AG10803 (cell line): ENCODE results near the gene ERMP1.
"Not testable (repeated sequence)": the region's sequence is repeated elsewhere in the genome, so short reads cannot be mapped to it uniquely, and the experiment has no call there.

Source experiments
- DNase-seq: peaks from one replicate; pipeline ENCODE4 v3.0.0; 2010; ENCODE audit warnings: low read depth
- H3K4me3 ChIP-seq: 2 replicates; pipeline ENCODE4 v1.5.1; 2011; ENCODE audit warnings: mild to moderate bottlenecking, low read length, control low read depth
- TF ChIP-seq, protein P1 (sequence below): conservative IDR thresholded peaks from 2 replicates; pipeline ENCODE4 v1.5.1; 2011; ENCODE audit warnings: mild to moderate bottlenecking, low read length, control low read depth, inconsistent platforms

Gene ERMP1

DNA sequence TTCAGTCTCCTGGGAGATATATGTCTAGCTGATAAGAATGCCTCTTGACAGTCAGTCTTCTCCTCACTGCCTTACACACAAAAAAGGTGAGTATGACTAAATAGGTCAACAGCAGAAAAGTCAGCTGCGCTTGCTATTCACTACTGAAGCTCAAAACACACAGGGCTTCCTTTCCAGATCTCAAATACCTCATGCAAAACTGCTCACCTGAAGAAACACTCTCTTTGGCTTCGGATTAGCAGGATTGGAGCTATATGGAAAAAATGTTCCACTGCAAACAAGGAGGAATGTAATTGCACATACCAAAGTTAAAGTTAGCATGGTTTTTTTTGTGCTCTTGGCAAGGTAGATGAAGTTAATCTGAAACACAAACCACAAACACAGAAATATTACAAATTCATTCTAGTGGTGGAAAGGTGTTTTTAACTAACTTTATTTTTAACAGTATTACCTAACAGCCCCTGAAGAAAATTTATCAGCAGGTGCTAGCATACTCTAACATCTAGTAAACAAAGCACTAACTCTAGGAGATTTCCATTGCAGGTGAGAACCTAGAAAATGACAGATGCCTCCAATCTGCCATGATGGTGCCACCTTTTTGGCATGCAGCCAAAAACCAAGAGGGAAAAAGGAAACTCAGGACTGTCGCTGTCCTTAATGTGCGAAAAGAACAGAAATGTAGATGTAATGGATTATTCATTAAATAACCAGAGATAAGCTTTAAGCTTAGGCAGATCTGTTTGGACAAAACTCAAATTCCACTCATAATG lies 31.8 kb downstream of the ERMP1 start:
- TF ChIP-seq, protein P1, sequence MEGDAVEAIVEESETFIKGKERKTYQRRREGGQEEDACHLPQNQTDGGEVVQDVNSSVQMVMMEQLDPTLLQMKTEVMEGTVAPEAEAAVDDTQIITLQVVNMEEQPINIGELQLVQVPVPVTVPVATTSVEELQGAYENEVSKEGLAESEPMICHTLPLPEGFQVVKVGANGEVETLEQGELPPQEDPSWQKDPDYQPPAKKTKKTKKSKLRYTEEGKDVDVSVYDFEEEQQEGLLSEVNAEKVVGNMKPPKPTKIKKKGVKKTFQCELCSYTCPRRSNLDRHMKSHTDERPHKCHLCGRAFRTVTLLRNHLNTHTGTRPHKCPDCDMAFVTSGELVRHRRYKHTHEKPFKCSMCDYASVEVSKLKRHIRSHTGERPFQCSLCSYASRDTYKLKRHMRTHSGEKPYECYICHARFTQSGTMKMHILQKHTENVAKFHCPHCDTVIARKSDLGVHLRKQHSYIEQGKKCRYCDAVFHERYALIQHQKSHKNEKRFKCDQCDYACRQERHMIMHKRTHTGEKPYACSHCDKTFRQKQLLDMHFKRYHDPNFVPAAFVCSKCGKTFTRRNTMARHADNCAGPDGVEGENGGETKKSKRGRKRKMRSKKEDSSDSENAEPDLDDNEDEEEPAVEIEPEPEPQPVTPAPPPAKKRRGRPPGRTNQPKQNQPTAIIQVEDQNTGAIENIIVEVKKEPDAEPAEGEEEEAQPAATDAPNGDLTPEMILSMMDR: no peak
- H3K4me3 ChIP-seq: no peak overlapping the region
- peak; percentile 8 for DNase-seq

GRCh38 chr9:5800378-5800777 lies 32.5 kb downstream of the ERMP1 start:
- not testable (repeated sequence) for DNase-seq, H3K4me3 ChIP-seq

GRCh38 chr9:5799314-5799713 lies 33.6 kb downstream of the ERMP1 start:
- peak; percentile 46 for DNase-seq
- TF ChIP-seq, protein P1: peak; percentile 83
- H3K4me3 ChIP-seq: no peak overlapping the region

- TF ChIP-seq, protein P1: no peak
- no peak for DNase-seq
- H3K4me3 ChIP-seq: no peak overlapping the region
These were observed 34.3 kb downstream of the ERMP1 start for GRCh38 chr9:5798581-5798980.

DNA sequence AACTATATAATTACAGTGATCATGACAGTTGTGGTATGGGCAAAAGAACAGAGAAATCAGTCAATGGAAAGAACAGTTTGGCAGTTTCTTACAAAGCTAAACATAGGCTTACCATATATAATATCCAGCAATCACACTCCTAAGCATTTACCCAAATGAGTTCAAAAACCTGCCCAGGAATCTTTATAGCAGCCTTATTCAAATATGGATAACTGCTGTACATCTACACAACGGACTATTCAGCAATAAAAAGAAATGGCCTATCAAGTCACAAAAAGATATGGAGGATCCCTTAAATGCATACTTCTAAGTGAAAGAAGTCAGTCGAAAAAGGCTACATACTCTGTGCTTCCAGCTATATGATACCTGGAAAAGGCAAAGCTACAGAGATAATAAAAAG lies 36.6 kb downstream of the ERMP1 start:
- no peak overlapping the region for H3K4me3 ChIP-seq
- no peak for DNase-seq
- TF ChIP-seq, protein P1: no peak

- DNase-seq: no peak
- TF ChIP-seq, protein P1: no peak
- no peak overlapping the region for H3K4me3 ChIP-seq
These were observed 39.1 kb downstream of the ERMP1 start for GRCh38 chr9:5793812-5794211.

- DNase-seq: no peak
- TF ChIP-seq, protein P1: no peak
- no peak overlapping the region for H3K4me3 ChIP-seq
These were observed 41.0 kb downstream of the ERMP1 start for GRCh38 chr9:5791870-5792269.
